SK-N-SH (cell line): ENCODE data around the gene PSIP1. TPM values are rescaled to one million over a fixed set of nuclear protein-coding genes. Genes with fewer than 3 reads are reported as not detected.

Experiments
- CTCF ChIA-PET: fragments of 300-600, 350-600 bp; formaldehyde crosslinking; extraction: SDS; loops from one replicate; lab custom pipeline; 2021; lab: Yijun Ruan, JAX
- POLR2A ChIA-PET: fragments of 350-600 bp; sonication (Branson Sonifier 250); formaldehyde crosslinking; extraction: SDS; loops from one replicate; lab custom pipeline; 2020; ENCODE audit warnings: antibody characterized with exemption, inconsistent platforms; lab: Yijun Ruan, JAX
- DNase-seq: peaks from one replicate; pipeline ENCODE4 v3.0.0; 2012
- H2AFZ ChIP-seq: fragments of 200-600 bp; sonication (generic); 2 replicates; pipeline ENCODE4 v1.8.1; 2016; ENCODE audit warnings: antibody characterized with exemption, mild to moderate bottlenecking, low read depth
- H3F3A ChIP-seq: fragments of 200-600 bp; sonication (generic); replicated peaks from 2 replicates; pipeline ENCODE3; 2016; ENCODE audit warnings: antibody characterized with exemption, mild to moderate bottlenecking; ENCODE audit not compliant: insufficient read depth
- H3K27ac ChIP-seq, 2 experiments: fragments of 200-500 bp in 1 of 2; fragments of 200-600 bp in 1 of 2; sonication (Bioruptor generic) in 1 of 2; sonication (generic), shearing (Covaris generic) in 1 of 2; 2 replicates each; pipeline versions ENCODE4 v1.5.1 to v1.6.1; 2014 to 2016; ENCODE audit warnings: low read depth in 2 of 2, inconsistent platforms in 1 of 2, low read length in 1 of 2, mild to moderate bottlenecking in 1 of 2, mixed read lengths in 1 of 2
- H3K27me3 ChIP-seq: fragments of 200-600 bp; sonication (generic), shearing (Covaris generic); 2 replicates; pipeline ENCODE4 v1.6.1; 2016; ENCODE audit warnings: mixed run types; ENCODE audit not compliant: insufficient read depth
- H3K36me3 ChIP-seq, 2 experiments: fragments of 200-500 bp in 1 of 2; fragments of 200-600 bp in 1 of 2; sonication (Bioruptor generic) in 1 of 2; sonication (generic) in 1 of 2; replicated peaks in 1 of 2; 2 replicates each; pipeline versions ENCODE3 to v1.5.1; 2014 to 2016; ENCODE audit warnings: low read length in 1 of 2, mild to moderate bottlenecking in 1 of 2; ENCODE audit not compliant: insufficient read depth in 2 of 2, control insufficient read depth in 1 of 2
- H3K4me1 ChIP-seq, 2 experiments: fragments of 200-500 bp in 1 of 2; fragments of 200-600 bp in 1 of 2; sonication (Bioruptor generic) in 1 of 2; sonication (generic), shearing (Covaris generic) in 1 of 2; 2 replicates each; pipeline versions ENCODE4 v1.5.1 to v1.6.1; 2014 to 2016; ENCODE audit warnings: low read depth in 1 of 2, low read length in 1 of 2, mixed run types in 1 of 2; ENCODE audit not compliant: insufficient read depth in 2 of 2, control insufficient read depth in 1 of 2
- H3K4me2 ChIP-seq: fragments of 200-600 bp; sonication (generic), shearing (Covaris generic); 2 replicates; pipeline ENCODE4 v1.6.1; 2017; ENCODE audit warnings: mixed run types
- H3K4me3 ChIP-seq, 2 experiments: fragments of 200-500 bp in 1 of 2; fragments of 200-600 bp in 1 of 2; sonication (Bioruptor generic) in 1 of 2; sonication (generic), shearing (Covaris generic) in 1 of 2; 2 replicates each; pipeline versions ENCODE4 v1.5.1 to v1.8.1; 2014 to 2016; ENCODE audit warnings: low read depth in 2 of 2, inconsistent platforms in 1 of 2, low read length in 1 of 2, mild to moderate bottlenecking in 1 of 2, mixed read lengths in 1 of 2, moderate library complexity in 1 of 2
- H3K79me2 ChIP-seq: fragments of 200-600 bp; sonication (generic); 2 replicates; pipeline ENCODE4 v1.8.1; 2017; ENCODE audit warnings: mild to moderate bottlenecking; ENCODE audit not compliant: insufficient read depth
- H3K9ac ChIP-seq: fragments of 200-600 bp; sonication (generic); 2 replicates; pipeline ENCODE4 v1.6.1; 2017; ENCODE audit warnings: mixed run types
- H3K9me2 ChIP-seq: fragments of 200-600 bp; sonication (generic); 2 replicates; pipeline ENCODE4 v1.6.1; 2017; ENCODE audit warnings: mixed run types
- H3K9me3 ChIP-seq: fragments of 200-600 bp; sonication (generic); 2 replicates; pipeline ENCODE4 v1.6.1; 2017; ENCODE audit warnings: mixed run types, mild to moderate bottlenecking, moderate library complexity
- H4K20me1 ChIP-seq: fragments of 200-600 bp; sonication (generic); 2 replicates; pipeline ENCODE4 v1.6.1; 2017; ENCODE audit warnings: mild to moderate bottlenecking, mixed run types; ENCODE audit not compliant: insufficient read depth
- CHD2 ChIP-seq: fragments of 150-350 bp; IDR thresholded peaks from 2 replicates; pipeline ENCODE4 v1.6.1; 2018; ENCODE audit warnings: low read length; ENCODE audit not compliant: partially characterized antibody
- CTCF ChIP-seq: fragments of 200-600 bp; sonication (generic); IDR thresholded peaks from 2 replicates; pipeline ENCODE4 v1.6.1; 2017; ENCODE audit warnings: antibody characterized with exemption, mild to moderate bottlenecking, moderate library complexity
- ELF1 ChIP-seq: IDR thresholded peaks from 2 replicates; pipeline ENCODE4 v1.4.0; 2012
- EP300 ChIP-seq, 2 experiments: IDR thresholded peaks; 2 replicates each; pipeline versions ENCODE4 v1.4.0 to v1.6.1; 2012; ENCODE audit warnings: borderline replicate concordance in 1 of 2, low read depth in 1 of 2, low read length in 1 of 2
- FOSL2 ChIP-seq: IDR thresholded peaks from 2 replicates; pipeline ENCODE4 v1.4.0; 2012; ENCODE audit warnings: low read depth, mild to moderate bottlenecking, moderate library complexity, borderline replicate concordance
- GABPA ChIP-seq: IDR thresholded peaks from 2 replicates; pipeline ENCODE4 v1.4.0; 2012; ENCODE audit warnings: low read depth, mild to moderate bottlenecking
- JUND ChIP-seq: IDR thresholded peaks from 2 replicates; pipeline ENCODE4 v1.4.0; 2012
- MXI1 ChIP-seq: IDR thresholded peaks from 2 replicates; pipeline ENCODE4 v1.6.1; 2012; ENCODE audit warnings: mild to moderate bottlenecking, low read depth, low read length, improper control_type of control experiment
- NRF1 ChIP-seq: IDR thresholded peaks from 2 replicates; pipeline ENCODE4 v1.6.1; 2012; ENCODE audit warnings: low read depth, mild to moderate bottlenecking, low read length
- POLR2AphosphoS5 ChIP-seq: IDR thresholded peaks from 2 replicates; pipeline ENCODE4 v1.6.1; 2012; ENCODE audit warnings: low read depth, low read length
- RAD21 ChIP-seq: IDR thresholded peaks from 2 replicates; pipeline ENCODE4 v1.6.1; 2012; ENCODE audit warnings: mild to moderate bottlenecking, low read length
- RCOR1 ChIP-seq: fragments of 150-350 bp; IDR thresholded peaks from 2 replicates; pipeline ENCODE4 v1.6.1; 2017; ENCODE audit warnings: antibody characterized with exemption, low read length
- REST ChIP-seq: IDR thresholded peaks from 2 replicates; pipeline ENCODE4 v1.6.1; 2012; ENCODE audit warnings: mild to moderate bottlenecking, low read depth, low read length, moderate library complexity
- RFX5 ChIP-seq: IDR thresholded peaks from 2 replicates; pipeline ENCODE4 v1.6.1; 2012; ENCODE audit warnings: mild to moderate bottlenecking, improper control_type of control experiment, low read length
- RXRA ChIP-seq: IDR thresholded peaks from 2 replicates; pipeline ENCODE4 v1.4.0; 2012; ENCODE audit warnings: low read depth, mild to moderate bottlenecking, borderline replicate concordance
- SIN3A ChIP-seq: IDR thresholded peaks from 2 replicates; pipeline ENCODE4 v1.6.1; 2012; ENCODE audit warnings: low read depth, mild to moderate bottlenecking, low read length, moderate library complexity, borderline replicate concordance
- TAF1 ChIP-seq: IDR thresholded peaks from 2 replicates; pipeline ENCODE4 v1.6.1; 2012; ENCODE audit warnings: low read depth, mild to moderate bottlenecking, low read length, moderate library complexity, borderline replicate concordance
- TCF12 ChIP-seq: IDR thresholded peaks from 2 replicates; pipeline ENCODE4 v1.4.0; 2012
- YY1 ChIP-seq: IDR thresholded peaks from 2 replicates; pipeline ENCODE4 v1.4.0; 2012; ENCODE audit warnings: low read depth, mild to moderate bottlenecking
- WGBS: methylation state at CpG from one replicate; pipeline ENCODE4 v1.1.6; 2017; ENCODE audit warnings: low lambda C conversion rate; 5-methylcytosine and 5-hydroxymethylcytosine counted together
- polyA plus RNA-seq, 3 experiments: library from polyadenylated mRNA; depleted of rRNA; stranded (reverse); fragments of >200 nt; gene quantifications; 2 replicates each; pipeline ENCODE4 v1.2.3, GENCODE V29; 2012
- TF ChIP-seq, protein P1 (sequence below): fragments of 150-350 bp; IDR thresholded peaks from 2 replicates; pipeline ENCODE4 v1.6.1; 2017; ENCODE audit warnings: antibody characterized with exemption, low read length, low read depth, borderline replicate concordance
- TF ChIP-seq, protein P2 (sequence below): fragments of 150-350 bp; IDR thresholded peaks from 2 replicates; pipeline ENCODE4 v1.6.1; 2016; ENCODE audit warnings: mild to moderate bottlenecking, low read depth, low read length

Gene PSIP1
- polyA plus RNA-seq, 1 of the 3 experiments (the other 2 are of a cell fraction): 21.0 TPM

- H4K20me1 ChIP-seq: no peaks in the 10 kb centered on the region
- peaks cover 18% of the 10 kb centered on the region for H3F3A ChIP-seq
- no peaks in the 10 kb centered on the region for H3K9me3 ChIP-seq
- H3K9me2 ChIP-seq: no peaks in the 10 kb centered on the region
- no peak overlapping the region for H2AFZ ChIP-seq
- peak overlapping the region; percentile 5 to 51; a peak in 3 of 4 replicates for H3K27ac ChIP-seq
- no peaks in the 10 kb centered on the region for H3K27me3 ChIP-seq
- no peak overlapping the region for H3K9ac ChIP-seq
- ChIA-PET POLR2A (no interaction called here), CTCF (no interaction called here)
- peak overlapping the region; percentile 16; the same call in 1 of the 2 replicates for H3K4me2 ChIP-seq
- TF ChIP-seq POLR2AphosphoS5 (no peak), RCOR1 (no peak), CTCF (no peak), NRF1 (no peak), GABPA (no peak), CHD2 (no peak), FOSL2 (no peak), SIN3A (no peak), RXRA (no peak), RFX5 (no peak)
- TF ChIP-seq, protein P1, sequence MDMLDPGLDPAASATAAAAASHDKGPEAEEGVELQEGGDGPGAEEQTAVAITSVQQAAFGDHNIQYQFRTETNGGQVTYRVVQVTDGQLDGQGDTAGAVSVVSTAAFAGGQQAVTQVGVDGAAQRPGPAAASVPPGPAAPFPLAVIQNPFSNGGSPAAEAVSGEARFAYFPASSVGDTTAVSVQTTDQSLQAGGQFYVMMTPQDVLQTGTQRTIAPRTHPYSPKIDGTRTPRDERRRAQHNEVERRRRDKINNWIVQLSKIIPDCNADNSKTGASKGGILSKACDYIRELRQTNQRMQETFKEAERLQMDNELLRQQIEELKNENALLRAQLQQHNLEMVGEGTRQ: no peak
- H3K4me3 ChIP-seq: no peak overlapping the region
- 95% methylated on average over 13 of the region's 13 CpGs for WGBS
- no peak for DNase-seq
- no peaks in the 10 kb centered on the region for H3K4me1 ChIP-seq
- H3K36me3 ChIP-seq: peaks cover 22 to 44% of the 10 kb centered on the region in 2 experiments
- H3K79me2 ChIP-seq: peaks cover 83% of the 10 kb centered on the region
Observed at GRCh38 chr9:15498246-15498995, 12.3 kb downstream of the PSIP1 start.

- Histone ChIP-seq H2AFZ (no peak overlapping the region), H3K9me2 (no peaks in the 10 kb centered on the region), H3K4me3 (no peak overlapping the region), H3K27me3 (no peaks in the 10 kb centered on the region), H3K4me2 (no peak overlapping the region), H3K9me3 (no peaks in the 10 kb centered on the region), H3K4me1 (no peaks in the 10 kb centered on the region), H3K36me3 (peaks cover 14 to 52% of the 10 kb centered on the region in 2 experiments), H3K79me2 (peaks cover 76% of the 10 kb centered on the region), H4K20me1 (no peaks in the 10 kb centered on the region), H3K27ac (no peak overlapping the region), H3K9ac (no peak overlapping the region), H3F3A (peaks cover 4% of the 10 kb centered on the region)
- 95% methylated on average over 11 of the region's 13 CpGs for WGBS
- ChIA-PET POLR2A (no interaction called here), CTCF (no interaction called here)
- no peak for DNase-seq
- TF ChIP-seq TCF12 (no peak), EP300 (IDR thresholded peaks at IDR 0.05; ENCODE audit: borderline replicate concordance in 1 of 2, low read depth in 1 of 2, low read length in 1 of 2) (no peak), ELF1 (no peak), JUND (no peak), MXI1 (no peak), RAD21 (no peak), REST (no peak), YY1 (no peak), TAF1 (no peak)
- TF ChIP-seq, protein P2, sequence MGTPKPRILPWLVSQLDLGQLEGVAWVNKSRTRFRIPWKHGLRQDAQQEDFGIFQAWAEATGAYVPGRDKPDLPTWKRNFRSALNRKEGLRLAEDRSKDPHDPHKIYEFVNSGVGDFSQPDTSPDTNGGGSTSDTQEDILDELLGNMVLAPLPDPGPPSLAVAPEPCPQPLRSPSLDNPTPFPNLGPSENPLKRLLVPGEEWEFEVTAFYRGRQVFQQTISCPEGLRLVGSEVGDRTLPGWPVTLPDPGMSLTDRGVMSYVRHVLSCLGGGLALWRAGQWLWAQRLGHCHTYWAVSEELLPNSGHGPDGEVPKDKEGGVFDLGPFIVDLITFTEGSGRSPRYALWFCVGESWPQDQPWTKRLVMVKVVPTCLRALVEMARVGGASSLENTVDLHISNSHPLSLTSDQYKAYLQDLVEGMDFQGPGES: no peak
Observed at GRCh38 chr9:15492485-15493150, 18.2 kb downstream of the PSIP1 start.
